GM18526 (cell line): ENCODE measurements around the gene VPS13A.

Source experiments
- POLR2A ChIP-seq: IDR thresholded peaks from 3 replicates; pipeline ENCODE4 v1.6.1; 2011; ENCODE audit not compliant: insufficient read length; ENCODE audit errors: extremely low read depth

VPS13A gene

DNA sequence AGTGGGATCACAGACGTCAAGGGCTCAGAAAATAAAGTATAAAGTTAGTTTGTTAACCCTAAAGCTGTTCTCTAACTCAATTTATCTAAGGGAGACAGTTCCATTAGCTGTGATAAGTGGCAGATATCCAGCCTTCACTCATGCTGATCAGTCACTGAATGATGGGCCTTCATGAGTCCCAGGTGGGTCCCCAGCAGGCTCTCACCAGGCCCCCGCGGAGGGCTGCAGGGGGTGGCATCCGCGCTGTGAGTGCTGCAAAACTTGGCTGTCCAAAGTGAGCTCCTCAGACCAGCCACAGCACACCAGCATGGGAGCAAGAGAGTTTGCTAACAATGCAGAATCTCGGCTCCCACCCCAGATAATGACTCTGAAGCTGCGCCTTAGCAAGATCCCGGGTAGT is 283.6 kb downstream of the VPS13A start:
- TF ChIP-seq POLR2A: no peak

DNA sequence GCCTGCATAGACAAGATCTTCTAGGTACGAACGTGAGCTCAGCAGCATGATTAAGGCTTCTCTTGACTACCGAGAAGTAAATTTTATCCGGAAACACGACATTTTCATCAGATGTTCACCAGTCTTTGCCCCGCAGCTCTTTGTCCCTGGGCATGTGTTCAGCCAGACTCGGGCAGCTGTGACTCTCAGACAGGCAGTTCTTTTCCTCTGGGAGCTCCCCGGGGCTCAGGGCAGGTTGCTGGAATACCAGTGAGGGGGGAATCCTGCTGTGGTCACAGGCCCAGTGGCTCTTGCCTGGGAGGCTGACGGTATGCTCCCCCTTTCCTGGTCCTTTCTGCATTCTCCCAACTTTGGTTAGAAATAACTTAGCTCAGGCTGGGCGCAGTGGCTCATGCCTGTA is 284.7 kb downstream of the VPS13A start:
- TF ChIP-seq POLR2A: no peak

DNA sequence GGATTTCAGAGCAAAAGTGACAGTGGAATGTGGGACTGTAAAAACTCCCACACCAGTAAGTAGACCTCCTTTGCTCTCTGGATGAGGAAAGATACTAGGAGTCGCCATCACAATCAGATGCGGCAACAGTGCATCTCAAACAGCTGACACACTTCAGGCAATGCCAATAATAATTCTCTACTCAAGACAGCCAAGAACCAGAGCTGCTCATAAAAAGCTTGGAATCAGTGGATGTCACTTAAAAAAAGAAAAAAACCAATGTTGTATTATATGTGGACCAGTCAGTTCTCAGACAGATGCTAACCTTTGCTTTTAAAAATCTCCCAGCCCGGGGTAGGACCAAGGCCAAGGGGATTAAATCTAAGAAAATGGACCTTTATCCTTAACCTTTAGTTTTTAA is 285.8 kb downstream of the VPS13A start:
- no peak for TF ChIP-seq POLR2A

DNA sequence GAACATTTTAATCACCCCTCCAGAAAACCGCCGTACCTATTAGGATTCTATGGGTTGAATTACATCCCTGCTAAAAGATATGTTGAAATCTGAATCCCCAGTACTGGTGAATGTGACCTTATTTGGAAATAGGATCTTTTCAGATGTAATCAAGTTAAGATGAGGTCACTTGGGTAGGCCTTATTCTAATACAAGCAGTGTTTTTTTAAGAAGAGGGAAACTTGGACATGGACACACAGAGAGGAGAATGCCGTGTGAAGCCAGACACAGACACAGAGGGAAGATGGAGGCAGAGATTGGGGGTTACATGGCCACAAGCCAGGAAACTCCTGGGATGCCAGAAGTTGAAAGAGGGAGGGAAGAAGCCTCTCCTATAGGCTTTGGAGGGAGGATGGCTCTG is 287.3 kb downstream of the VPS13A start:
- no peak for TF ChIP-seq POLR2A

DNA sequence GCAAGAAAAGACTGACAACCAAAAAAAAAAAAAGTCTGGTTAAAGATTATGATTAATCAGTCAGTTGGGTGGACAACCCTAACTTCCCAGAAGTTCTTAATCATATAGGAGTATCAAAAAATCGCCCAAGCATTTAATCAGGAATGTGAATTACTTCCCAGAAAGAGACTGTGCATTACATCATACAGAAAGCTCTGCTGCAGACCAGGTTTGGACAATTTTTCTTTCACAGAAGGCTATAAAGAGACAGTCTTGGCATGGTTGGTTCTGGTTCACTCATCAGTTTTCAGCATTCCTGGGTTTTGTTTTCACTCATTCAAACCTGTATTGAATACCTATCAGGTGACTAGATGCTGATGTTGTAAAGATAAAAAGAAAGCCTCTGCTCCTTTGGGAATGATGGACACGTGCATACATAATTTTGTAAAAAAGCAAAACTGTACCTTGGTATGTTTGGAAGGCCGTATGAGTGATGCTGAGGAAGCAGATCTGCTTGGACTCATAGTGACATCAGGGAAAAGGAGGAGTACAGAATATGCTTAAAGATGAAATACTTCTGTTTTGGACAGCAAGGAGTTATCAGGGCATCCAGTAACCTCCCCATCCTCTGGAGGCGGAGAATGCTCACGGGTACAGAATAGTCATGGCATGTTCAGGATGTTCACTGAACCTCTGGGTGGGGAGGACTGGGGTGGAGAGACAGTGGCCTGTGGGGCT is 292.3 kb downstream of the VPS13A start:
- TF ChIP-seq POLR2A: no peak
